ENCODE data around the gene ALK. TPM values are rescaled to one million over a fixed set of nuclear protein-coding genes. Genes with fewer than 3 reads are reported as not detected.

The ALK gene
- polyA plus RNA-seq, 3 donors = not detected

- no peak overlapping the region for H2AFZ ChIP-seq (ENCODE audit: insufficient read depth, low read depth, low read length, poor library complexity, severe bottlenecking)
- DNase-seq = no peak
- no peak overlapping the region for H3K4me3 Mint-ChIP-seq
- H3K4me3 ChIP-seq (replicated peaks in 1 of 3; ENCODE audit: low read depth in 2 of 3, low read length in 3 of 3) = no peak overlapping the region
- H4K20me1 ChIP-seq (ENCODE audit: insufficient read depth, low read length) = no peaks in the 10 kb centered on the region
- peaks cover 0 to 3% (median 2%) of the 10 kb centered on the region in 3 donors for H3K27me3 Mint-ChIP-seq (ENCODE audit: low read depth in 3 of 3)
- TF ChIP-seq CTCF (IDR thresholded peaks at IDR 0.05) = no peak
- H3K79me2 ChIP-seq (ENCODE audit: insufficient read depth, low read length) = no peaks in the 10 kb centered on the region
- no peaks in the 10 kb centered on the region for H3K4me1 ChIP-seq (ENCODE audit: control insufficient read depth in 1 of 2, insufficient read depth in 2 of 2, low read length in 2 of 2)
- no peaks in the 10 kb centered on the region for H3K36me3 Mint-ChIP-seq
- no peak overlapping the region for H3K4me2 ChIP-seq (replicated peaks; ENCODE audit: extremely low read depth, low read length, poor library complexity, severe bottlenecking)
- H3K36me3 ChIP-seq (replicated peaks in 1 of 2; ENCODE audit: control insufficient read depth in 1 of 2, insufficient read depth in 2 of 2, low read length in 2 of 2) = no peaks in the 10 kb centered on the region
- intact Hi-C loops (cut with micrococcal nuclease) = no loop called here
- no peak overlapping the region for H3K27ac ChIP-seq (ENCODE audit: low read depth in 1 of 2, low read length in 2 of 2)
- peaks cover 0 to 9% (median 0%) of the 10 kb centered on the region in 7 donors for H3K9me3 Mint-ChIP-seq
- no peaks in the 10 kb centered on the region for H3K27me3 ChIP-seq (ENCODE audit: control insufficient read depth in 2 of 2, insufficient read depth in 2 of 2, low read length in 2 of 2)
- no peaks in the 10 kb centered on the region for H3K4me1 Mint-ChIP-seq
- no peaks in the 10 kb centered on the region for H3K9me3 ChIP-seq (replicated peaks in 1 of 2; ENCODE audit: control insufficient read depth in 1 of 2, insufficient read depth in 1 of 2, low read length in 2 of 2)
- WGBS (ENCODE audit: insufficient coverage) = no CpG with 5 or more reads among the region's 5 CpGs
- H3K9ac ChIP-seq (ENCODE audit: insufficient read depth, low read length, poor library complexity, severe bottlenecking) = no peak overlapping the region
- H3K27ac Mint-ChIP-seq = no peak overlapping the region
Observed at GRCh38 chr2:29789911-29790485, 131.4 kb downstream of the ALK start.

- Mint-ChIP-seq H3K27ac (no peak overlapping the region), H3K4me1 (no peaks in the 10 kb centered on the region), H3K36me3 (no peaks in the 10 kb centered on the region), H3K9me3 (peaks cover 0 to 9% (median 0%) of the 10 kb centered on the region in 7 donors), H3K4me3 (no peak overlapping the region), H3K27me3 (ENCODE audit: low read depth in 3 of 3) (peaks cover 1 to 3% (median 2%) of the 10 kb centered on the region in 3 donors)
- 91% methylated on average over 7 of the region's 8 CpGs for WGBS (ENCODE audit: insufficient coverage)
- H3K36me3 ChIP-seq (replicated peaks in 1 of 2; ENCODE audit: control insufficient read depth in 1 of 2, insufficient read depth in 2 of 2, low read length in 2 of 2) = no peaks in the 10 kb centered on the region
- H3K4me1 ChIP-seq (ENCODE audit: control insufficient read depth in 1 of 2, insufficient read depth in 2 of 2, low read length in 2 of 2) = no peaks in the 10 kb centered on the region
- intact Hi-C loops (cut with micrococcal nuclease) = no loop called here
- H2AFZ ChIP-seq (ENCODE audit: insufficient read depth, low read depth, low read length, poor library complexity, severe bottlenecking) = no peak overlapping the region
- H3K4me2 ChIP-seq (replicated peaks; ENCODE audit: extremely low read depth, low read length, poor library complexity, severe bottlenecking) = no peak overlapping the region
- no peak overlapping the region for H3K27ac ChIP-seq (ENCODE audit: low read depth in 1 of 2, low read length in 2 of 2)
- no peak overlapping the region for H3K4me3 ChIP-seq (replicated peaks in 1 of 3; ENCODE audit: low read depth in 2 of 3, low read length in 3 of 3)
- TF ChIP-seq CTCF (IDR thresholded peaks at IDR 0.05) = no peak
- no peak for DNase-seq
- H3K9ac ChIP-seq (ENCODE audit: insufficient read depth, low read length, poor library complexity, severe bottlenecking) = no peak overlapping the region
- H4K20me1 ChIP-seq (ENCODE audit: insufficient read depth, low read length) = no peaks in the 10 kb centered on the region
- H3K9me3 ChIP-seq (replicated peaks in 1 of 2; ENCODE audit: control insufficient read depth in 1 of 2, insufficient read depth in 1 of 2, low read length in 2 of 2) = no peaks in the 10 kb centered on the region
- H3K79me2 ChIP-seq (ENCODE audit: insufficient read depth, low read length) = no peaks in the 10 kb centered on the region
- no peaks in the 10 kb centered on the region for H3K27me3 ChIP-seq (ENCODE audit: control insufficient read depth in 2 of 2, insufficient read depth in 2 of 2, low read length in 2 of 2)
Observed at GRCh38 chr2:29787473-29788465, 133.6 kb downstream of the ALK start.

All from CD14-positive monocyte (primary cell).